CD4-positive, alpha-beta T cell treated with Interleukin-15 for 1 hour (primary cell): ENCODE measurements around the gene HEG1.
"Not testable (repeated sequence)": the region's sequence is repeated elsewhere in the genome, so short reads cannot be mapped to it uniquely, and the experiment has no call there.

Experiments
- DNase-seq: peaks from one replicate; pipeline ENCODE4 v3.0.0-alpha.2; 2020

Gene HEG1, protein sequence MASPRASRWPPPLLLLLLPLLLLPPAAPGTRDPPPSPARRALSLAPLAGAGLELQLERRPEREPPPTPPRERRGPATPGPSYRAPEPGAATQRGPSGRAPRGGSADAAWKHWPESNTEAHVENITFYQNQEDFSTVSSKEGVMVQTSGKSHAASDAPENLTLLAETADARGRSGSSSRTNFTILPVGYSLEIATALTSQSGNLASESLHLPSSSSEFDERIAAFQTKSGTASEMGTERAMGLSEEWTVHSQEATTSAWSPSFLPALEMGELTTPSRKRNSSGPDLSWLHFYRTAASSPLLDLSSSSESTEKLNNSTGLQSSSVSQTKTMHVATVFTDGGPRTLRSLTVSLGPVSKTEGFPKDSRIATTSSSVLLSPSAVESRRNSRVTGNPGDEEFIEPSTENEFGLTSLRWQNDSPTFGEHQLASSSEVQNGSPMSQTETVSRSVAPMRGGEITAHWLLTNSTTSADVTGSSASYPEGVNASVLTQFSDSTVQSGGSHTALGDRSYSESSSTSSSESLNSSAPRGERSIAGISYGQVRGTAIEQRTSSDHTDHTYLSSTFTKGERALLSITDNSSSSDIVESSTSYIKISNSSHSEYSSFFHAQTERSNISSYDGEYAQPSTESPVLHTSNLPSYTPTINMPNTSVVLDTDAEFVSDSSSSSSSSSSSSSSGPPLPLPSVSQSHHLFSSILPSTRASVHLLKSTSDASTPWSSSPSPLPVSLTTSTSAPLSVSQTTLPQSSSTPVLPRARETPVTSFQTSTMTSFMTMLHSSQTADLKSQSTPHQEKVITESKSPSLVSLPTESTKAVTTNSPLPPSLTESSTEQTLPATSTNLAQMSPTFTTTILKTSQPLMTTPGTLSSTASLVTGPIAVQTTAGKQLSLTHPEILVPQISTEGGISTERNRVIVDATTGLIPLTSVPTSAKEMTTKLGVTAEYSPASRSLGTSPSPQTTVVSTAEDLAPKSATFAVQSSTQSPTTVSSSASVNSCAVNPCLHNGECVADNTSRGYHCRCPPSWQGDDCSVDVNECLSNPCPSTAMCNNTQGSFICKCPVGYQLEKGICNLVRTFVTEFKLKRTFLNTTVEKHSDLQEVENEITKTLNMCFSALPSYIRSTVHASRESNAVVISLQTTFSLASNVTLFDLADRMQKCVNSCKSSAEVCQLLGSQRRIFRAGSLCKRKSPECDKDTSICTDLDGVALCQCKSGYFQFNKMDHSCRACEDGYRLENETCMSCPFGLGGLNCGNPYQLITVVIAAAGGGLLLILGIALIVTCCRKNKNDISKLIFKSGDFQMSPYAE (N-terminal part only)

DNA sequence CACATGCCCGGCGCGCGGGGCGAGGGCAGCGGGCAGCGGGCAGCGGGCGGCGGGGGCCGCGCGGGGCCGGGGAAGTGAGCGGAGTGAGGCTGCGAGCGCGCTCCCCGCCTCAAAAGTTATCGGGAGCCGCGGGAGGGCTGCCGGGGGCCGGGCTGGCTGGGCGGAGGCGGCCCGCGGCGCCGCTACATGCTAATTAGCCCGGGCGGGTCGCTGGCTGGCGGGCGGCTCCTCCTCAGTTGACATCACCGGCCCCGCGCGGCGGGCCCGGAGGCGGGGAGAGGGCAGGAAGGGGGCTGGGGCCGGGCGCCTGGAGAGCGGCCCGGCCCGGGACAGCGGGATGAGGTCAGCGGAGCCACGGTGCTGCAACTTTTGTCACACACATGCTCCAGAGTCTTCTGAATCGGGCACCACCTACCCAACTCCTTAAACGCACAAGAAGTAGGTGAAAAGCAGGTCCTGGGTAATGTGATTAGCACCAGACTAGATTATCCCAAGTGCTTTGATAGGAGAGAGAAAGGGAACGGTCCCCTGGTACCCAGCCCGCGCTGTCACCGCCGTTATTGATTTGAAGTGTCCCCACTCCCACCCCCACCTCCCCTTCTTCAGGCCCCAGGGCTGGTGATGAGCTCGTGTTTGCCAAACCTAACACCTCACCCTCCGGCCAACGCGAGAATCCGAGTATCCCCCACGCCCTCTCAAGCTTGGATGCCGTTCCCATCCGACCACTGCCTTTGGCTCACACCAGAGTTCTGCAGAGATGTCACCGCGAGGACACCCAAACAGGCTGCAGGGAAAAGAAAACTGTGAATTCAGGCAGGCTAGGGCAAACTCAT lies at the start of gene HEG1:
HEG1 (minus strand) TSS at position 85 of the 833 bp plus-strand sequence. CDS start 107 bp downstream, outside the sequence.
- DNase-seq: peak; percentile 75

DNA sequence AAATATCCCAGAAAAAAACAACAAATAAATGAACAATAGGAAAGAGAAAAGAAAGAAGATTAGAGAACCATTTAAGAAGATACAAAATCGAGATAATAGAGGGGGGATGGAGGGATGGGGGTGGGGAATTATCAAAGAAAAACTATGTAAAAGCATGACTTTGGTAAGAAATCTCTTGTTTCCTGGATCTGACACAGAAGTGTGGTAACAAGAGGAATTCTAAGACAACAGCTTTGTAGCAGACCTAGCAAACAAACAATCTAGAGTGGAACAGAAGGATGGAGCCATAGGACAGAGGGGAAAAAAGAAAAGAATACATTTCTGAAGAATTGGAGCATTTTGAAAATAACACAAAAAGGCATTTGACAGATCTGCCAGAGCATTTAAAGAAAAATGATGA lies 49.3 kb upstream of the HEG1 start:
- DNase-seq: no peak

DNA sequence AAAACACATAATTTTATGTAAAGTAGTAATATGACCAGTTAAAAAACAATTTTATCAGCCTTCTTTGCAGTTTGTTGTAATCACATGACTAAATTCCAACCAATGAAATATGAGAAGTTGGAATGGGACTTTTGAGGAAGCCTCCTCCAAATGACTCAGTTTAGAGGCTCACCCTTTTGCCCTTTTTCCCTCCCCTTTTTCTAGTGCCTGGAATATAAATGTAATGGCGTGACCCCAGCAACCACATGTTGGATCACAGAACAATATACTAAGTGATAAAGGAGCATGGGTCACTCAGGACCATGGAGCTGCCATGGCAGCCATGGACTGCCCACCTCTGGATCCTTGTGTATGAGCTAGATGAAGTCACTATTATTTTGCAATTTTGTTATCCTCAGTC lies 48.8 kb upstream of the HEG1 start:
- DNase-seq: no peak

- DNase-seq: no peak
Observed at GRCh38 chr3:125103406-125103805, 47.6 kb upstream of the HEG1 start.

DNA sequence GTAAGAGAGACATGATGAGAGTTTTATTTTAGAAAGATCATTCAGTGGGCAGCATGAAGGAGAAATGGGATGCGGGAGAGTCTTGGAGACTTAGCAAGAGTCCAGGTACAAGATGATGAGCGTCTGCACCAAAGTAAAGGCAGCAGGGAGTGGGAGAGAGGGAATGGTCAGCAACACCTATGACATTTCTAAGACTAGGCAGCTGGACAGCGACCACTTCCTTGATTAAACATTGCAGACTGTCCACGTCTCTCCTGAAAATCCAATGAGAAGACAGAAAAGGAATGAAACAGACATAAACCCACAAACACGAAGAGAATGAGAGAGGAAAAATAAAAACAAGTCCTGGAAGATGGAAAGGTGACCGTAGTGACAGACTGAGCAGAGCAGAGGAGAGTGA lies 46.7 kb upstream of the HEG1 start:
- DNase-seq: no peak

- no peak for DNase-seq
Observed at GRCh38 chr3:125098611-125099291, 43.0 kb upstream of the HEG1 start.

GRCh38 chr3:125090649-125091048 lies 34.9 kb upstream of the HEG1 start:
- DNase-seq: no peak

- no peak for DNase-seq
Observed at GRCh38 chr3:125087768-125088391, 32.1 kb upstream of the HEG1 start.

GRCh38 chr3:125085166-125085565 lies 29.4 kb upstream of the HEG1 start:
- DNase-seq: no peak

GRCh38 chr3:125083776-125084175 lies 28.0 kb upstream of the HEG1 start:
- DNase-seq: no peak

DNA sequence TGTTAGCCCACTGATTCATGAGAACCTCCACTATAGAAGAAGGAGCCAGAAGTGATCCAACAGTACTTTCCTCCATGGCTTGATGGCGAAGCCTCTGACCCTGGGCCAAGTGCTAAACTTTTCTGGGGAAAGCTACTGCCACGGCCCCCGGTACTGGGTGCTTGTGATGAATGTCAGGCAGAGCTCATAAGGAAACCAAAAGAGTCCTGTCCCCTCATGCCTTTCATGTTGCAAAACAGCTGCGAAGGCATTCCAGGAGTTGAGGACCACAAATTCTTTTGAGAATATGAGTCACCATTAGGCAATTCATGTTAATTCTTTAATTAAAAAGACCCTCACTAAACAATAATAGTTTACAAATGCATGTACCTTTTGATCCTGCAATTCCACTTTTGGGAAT lies 26.5 kb upstream of the HEG1 start:
- not testable (repeated sequence) for DNase-seq

- DNase-seq: no peak
Observed at GRCh38 chr3:125080077-125080476, 24.3 kb upstream of the HEG1 start.

- no peak for DNase-seq
Observed at GRCh38 chr3:125079675-125080045, 23.9 kb upstream of the HEG1 start.

GRCh38 chr3:125078951-125079674 lies 23.3 kb upstream of the HEG1 start:
- DNase-seq: no peak

DNA sequence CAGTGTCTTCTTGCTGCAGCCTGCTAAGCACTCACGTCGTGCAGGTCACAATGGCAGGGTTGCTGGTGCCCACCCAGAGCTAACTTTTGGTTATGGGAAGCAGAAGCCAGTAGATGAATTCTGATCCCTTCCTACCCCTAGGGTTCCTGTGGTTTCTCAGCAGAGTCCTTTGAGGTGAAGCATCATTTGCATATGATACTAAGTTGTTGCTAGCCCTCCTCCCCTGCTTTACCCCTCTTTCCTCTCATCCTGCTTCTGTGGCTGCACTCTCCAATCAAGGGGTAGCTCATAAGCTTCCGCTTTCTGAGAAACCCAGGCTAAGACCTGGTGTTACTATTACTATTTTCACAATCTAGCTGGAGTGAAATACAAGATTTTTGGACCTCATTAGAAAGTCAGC lies 22.1 kb upstream of the HEG1 start:
- DNase-seq: no peak

DNA sequence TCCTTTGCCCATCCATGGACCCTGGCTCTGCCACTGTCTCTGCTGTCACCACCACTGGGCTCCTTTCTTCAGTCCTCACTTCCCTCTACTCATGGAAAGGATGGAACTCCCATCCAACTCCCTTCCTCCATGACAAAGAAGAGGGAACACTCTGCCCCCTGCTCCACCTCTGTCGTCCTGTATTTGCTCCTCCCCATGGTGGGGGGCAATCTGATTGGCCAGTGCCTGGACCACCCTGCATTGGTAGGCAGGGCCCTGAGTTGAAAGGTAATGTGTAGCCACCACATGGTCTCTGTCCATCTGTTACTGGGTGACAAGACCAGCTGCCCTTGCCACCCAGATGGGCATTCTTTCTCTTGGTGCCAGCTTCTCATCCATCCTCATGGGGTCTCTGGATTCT lies 20.7 kb upstream of the HEG1 start:
- no peak for DNase-seq

DNA sequence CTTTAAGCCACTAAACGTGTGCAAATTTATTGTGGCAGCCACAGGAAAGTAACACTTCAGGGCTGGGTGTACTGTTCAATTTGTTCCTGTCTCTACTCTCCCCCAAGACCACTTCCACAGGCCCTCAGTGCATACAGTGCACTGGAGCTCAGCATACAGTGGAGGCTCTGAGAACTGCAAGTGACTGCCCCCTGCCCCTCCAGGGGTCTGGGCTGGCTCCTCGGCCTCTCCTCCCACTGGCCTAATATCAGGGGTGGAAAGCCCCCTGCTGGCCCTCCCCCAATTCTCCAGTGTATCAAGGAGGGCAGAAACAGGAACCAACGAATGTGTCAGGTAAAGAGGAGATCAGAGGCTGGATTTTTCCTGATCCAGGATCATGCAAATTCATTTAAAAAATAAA lies 19.9 kb upstream of the HEG1 start:
- DNase-seq: no peak

DNA sequence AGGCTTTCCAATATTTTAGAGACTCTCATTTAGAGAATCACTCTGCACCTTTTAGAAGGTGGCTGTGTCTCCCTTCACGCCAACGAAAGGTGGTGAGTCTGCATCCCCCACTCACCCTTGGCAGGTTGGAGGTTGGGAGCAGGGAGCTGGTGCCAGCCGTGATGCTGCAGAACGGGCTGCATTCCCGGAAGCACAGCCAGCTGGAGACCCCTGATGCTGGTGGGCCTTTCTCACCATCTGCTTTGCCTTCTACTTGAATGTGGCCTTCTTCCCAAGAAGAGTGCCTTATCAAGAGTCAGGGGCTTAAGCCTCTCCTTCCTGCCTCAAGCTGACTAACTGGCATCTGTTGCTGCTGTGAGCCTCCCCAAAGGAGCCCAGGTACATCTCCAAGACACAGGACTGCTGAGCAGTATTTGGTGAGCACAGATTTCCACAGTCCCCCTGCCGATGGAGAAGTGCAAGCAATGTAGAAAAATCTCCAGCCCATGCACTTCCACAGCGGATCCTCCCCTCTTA lies 17.7 kb upstream of the HEG1 start:
- no peak for DNase-seq

- no peak for DNase-seq
Observed at GRCh38 chr3:125072749-125073389, 17.1 kb upstream of the HEG1 start.

- no peak for DNase-seq
Observed at GRCh38 chr3:125072301-125072700, 16.5 kb upstream of the HEG1 start.
